Tibial artery (tissue), 4 donors: ENCODE data around the gene UNC5A.

Source experiments
- DNase-seq, 2 donors: peaks; one replicate each; pipeline ENCODE4 v3.0.0-alpha.2; 2019
- H3K27ac ChIP-seq, 2 donors: fragments of 200-600 bp; sonication (generic) in 1 of 2; 1 replicate in 1 of 2; 2 replicates in 1 of 2; pipeline ENCODE4 v1.5.1; 2018 to 2019; ENCODE audit warnings: mild to moderate bottlenecking in 1 of 2
- H3K27me3 ChIP-seq, 2 donors: fragments of 200-600 bp; sonication (generic) in 1 of 2; one replicate each; pipeline versions ENCODE4 v1.5.1 to v1.6.0; 2016 to 2019
- H3K36me3 ChIP-seq, 3 donors: fragments of 200-600 bp; sonication (generic) in 2 of 3; one replicate each; pipeline ENCODE4 v1.5.1; 2016 to 2019; ENCODE audit warnings: mild to moderate bottlenecking in 2 of 3
- H3K4me1 ChIP-seq, 4 donors: fragments of 200-600 bp; sonication (generic) in 2 of 4; 1 replicate in 3 of 4; 2 replicates in 1 of 4; pipeline ENCODE4 v1.5.1; 2016 to 2019
- H3K4me3 ChIP-seq, 2 donors: fragments of 200-600 bp; sonication (generic) in 1 of 2; 1 replicate in 1 of 2; 2 replicates in 1 of 2; pipeline ENCODE4 v1.5.1; 2018 to 2019; ENCODE audit warnings: mild to moderate bottlenecking in 2 of 2
- H3K9me3 ChIP-seq, 3 donors: fragments of 200-600 bp; sonication (generic) in 1 of 3; one replicate each; pipeline ENCODE4 v1.5.1; 2016 to 2019
- intact Hi-C: fragments of 100-400 bp; cut with DNase I; formaldehyde crosslinking; loops from one replicate; pipeline ENCODE4 v1.15.0; 2023; ENCODE audit warnings: low total_unique reads
- TF ChIP-seq, protein P1 (sequence below), 2 experiments: fragments of 200-600 bp in 1 of 2; fragments of 450-650 bp in 1 of 2; IDR thresholded peaks; one replicate each; pipeline ENCODE4 v1.5.1; 2017 to 2019; ENCODE audit warnings: antibody characterized with exemption in 2 of 2, mild to moderate bottlenecking in 1 of 2, moderate library complexity in 1 of 2

The UNC5A gene

GRCh38 chr5:176861276-176861675 is 50.9 kb downstream of the UNC5A start:
- H3K9me3 ChIP-seq: no peaks in the 10 kb centered on the region
- H3K27me3 ChIP-seq: peaks cover 0 to 83% of the 10 kb centered on the region in 2 donors

GRCh38 chr5:176862330-176862995 is 52.1 kb downstream of the UNC5A start:
- Histone ChIP-seq H3K27me3 (peaks cover 0 to 83% of the 10 kb centered on the region in 2 donors), H3K36me3 (no peaks in the 10 kb centered on the region), H3K9me3 (no peaks in the 10 kb centered on the region), H3K4me3 (no peak overlapping the region), H3K4me1 (no peaks in the 10 kb centered on the region), H3K27ac (no peak overlapping the region)
- intact Hi-C loops: no loop called here
- TF ChIP-seq, protein P1, sequence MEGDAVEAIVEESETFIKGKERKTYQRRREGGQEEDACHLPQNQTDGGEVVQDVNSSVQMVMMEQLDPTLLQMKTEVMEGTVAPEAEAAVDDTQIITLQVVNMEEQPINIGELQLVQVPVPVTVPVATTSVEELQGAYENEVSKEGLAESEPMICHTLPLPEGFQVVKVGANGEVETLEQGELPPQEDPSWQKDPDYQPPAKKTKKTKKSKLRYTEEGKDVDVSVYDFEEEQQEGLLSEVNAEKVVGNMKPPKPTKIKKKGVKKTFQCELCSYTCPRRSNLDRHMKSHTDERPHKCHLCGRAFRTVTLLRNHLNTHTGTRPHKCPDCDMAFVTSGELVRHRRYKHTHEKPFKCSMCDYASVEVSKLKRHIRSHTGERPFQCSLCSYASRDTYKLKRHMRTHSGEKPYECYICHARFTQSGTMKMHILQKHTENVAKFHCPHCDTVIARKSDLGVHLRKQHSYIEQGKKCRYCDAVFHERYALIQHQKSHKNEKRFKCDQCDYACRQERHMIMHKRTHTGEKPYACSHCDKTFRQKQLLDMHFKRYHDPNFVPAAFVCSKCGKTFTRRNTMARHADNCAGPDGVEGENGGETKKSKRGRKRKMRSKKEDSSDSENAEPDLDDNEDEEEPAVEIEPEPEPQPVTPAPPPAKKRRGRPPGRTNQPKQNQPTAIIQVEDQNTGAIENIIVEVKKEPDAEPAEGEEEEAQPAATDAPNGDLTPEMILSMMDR (IDR thresholded peaks at IDR 0.05): no peak
- DNase-seq: no peak

More at GRCh38 chr5:176861276-176861675, 50.9 kb downstream of the UNC5A start:
- Histone ChIP-seq H3K4me1 (no peaks in the 10 kb centered on the region), H3K4me3 (no peak overlapping the region), H3K36me3 (no peaks in the 10 kb centered on the region), H3K27ac (no peak overlapping the region)
- intact Hi-C loops: no loop called here
- TF ChIP-seq, protein P1 (IDR thresholded peaks at IDR 0.05): no peak
- DNase-seq: no peak

DNA sequence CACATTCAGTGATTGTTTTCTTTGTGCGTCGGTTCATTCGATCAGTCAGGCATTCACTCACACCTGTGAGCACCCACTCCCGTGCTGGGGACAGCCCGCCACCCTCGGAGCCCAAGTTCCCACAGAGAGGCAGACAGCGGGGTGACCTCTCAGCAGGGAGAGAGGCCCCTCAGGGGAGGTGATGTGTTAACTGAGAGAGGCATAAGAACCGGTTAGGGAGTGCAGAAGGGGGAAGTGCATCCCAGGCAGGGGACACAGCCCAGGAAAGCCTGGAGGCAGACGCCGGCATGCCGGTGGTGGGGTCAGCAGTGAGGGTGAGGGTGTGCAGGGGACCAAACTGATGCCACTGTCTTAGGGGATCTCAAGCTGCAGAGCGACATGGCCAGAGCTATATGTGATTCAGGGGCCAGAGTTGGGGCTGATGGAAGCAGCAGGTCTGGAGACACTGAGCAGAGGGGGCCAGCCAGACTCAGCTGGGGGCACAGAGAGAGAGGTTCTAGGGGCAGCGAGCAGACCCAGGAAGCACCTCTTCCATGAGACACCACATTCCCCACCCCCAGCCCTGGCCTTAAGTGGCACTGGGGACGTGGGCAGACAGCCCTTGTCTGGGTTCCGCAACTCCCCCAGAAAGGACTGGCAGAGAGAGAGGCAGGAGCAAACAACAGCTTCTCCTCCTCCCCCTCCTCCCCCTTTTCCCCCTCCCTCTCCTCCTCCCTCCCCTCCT is 52.8 kb downstream of the UNC5A start:
- Histone ChIP-seq H3K4me1 (no peaks in the 10 kb centered on the region), H3K9me3 (no peaks in the 10 kb centered on the region), H3K36me3 (no peaks in the 10 kb centered on the region), H3K27ac (no peak overlapping the region), H3K27me3 (peaks cover 0 to 83% of the 10 kb centered on the region in 2 donors), H3K4me3 (no peak overlapping the region)
- intact Hi-C loops: no loop called here
- DNase-seq: no peak
- TF ChIP-seq, protein P1 (IDR thresholded peaks at IDR 0.05): no peak

DNA sequence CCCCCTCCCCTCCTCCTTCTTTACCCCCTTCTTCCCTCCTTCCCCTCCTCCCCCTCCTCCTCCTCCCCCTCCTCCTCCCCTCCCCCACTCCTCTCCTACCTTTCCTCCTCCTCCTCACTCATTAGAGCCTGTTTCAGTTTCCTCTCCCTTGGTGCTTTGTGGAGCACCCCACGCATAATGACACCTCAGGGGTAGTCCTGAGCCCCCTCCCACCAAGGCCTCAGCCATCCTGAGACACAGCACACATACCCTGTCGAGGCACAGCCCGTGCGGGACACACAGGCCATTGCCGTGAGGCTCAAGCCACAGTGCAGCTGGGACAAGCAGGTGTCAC is 53.4 kb downstream of the UNC5A start:
- Histone ChIP-seq H3K9me3 (no peaks in the 10 kb centered on the region), H3K27me3 (peaks cover 0 to 85% of the 10 kb centered on the region in 2 donors), H3K4me3 (no peak overlapping the region), H3K4me1 (no peaks in the 10 kb centered on the region), H3K27ac (no peak overlapping the region), H3K36me3 (no peaks in the 10 kb centered on the region)
- intact Hi-C loops: no loop called here
- DNase-seq: no peak
- TF ChIP-seq, protein P1 (IDR thresholded peaks at IDR 0.05): no peak

- TF ChIP-seq, protein P1 (IDR thresholded peaks at IDR 0.05): no peak
- H3K27me3 ChIP-seq: peaks cover 0 to 94% of the 10 kb centered on the region in 2 donors
- no peak overlapping the region for H3K27ac ChIP-seq
- no peaks in the 10 kb centered on the region for H3K4me1 ChIP-seq
- no peaks in the 10 kb centered on the region for H3K9me3 ChIP-seq
- intact Hi-C loops: no loop called here
- H3K4me3 ChIP-seq: no peak overlapping the region
- no peaks in the 10 kb centered on the region for H3K36me3 ChIP-seq
- no peak for DNase-seq
These were observed 54.4 kb downstream of the UNC5A start for GRCh38 chr5:176864755-176865154.
